Activated CD4-positive, alpha-beta T cell treated with anti-CD3 and anti-CD28 coated beads for 1 hour (primary cell): ENCODE results near the gene ARMC10.
"Not testable (repeated sequence)": the region's sequence is repeated elsewhere in the genome, so short reads cannot be mapped to it uniquely, and the experiment has no call there.

Experiments used
- DNase-seq: peaks from one replicate; pipeline ENCODE4 v3.0.0-alpha.2; 2020

ARMC10 gene

DNA sequence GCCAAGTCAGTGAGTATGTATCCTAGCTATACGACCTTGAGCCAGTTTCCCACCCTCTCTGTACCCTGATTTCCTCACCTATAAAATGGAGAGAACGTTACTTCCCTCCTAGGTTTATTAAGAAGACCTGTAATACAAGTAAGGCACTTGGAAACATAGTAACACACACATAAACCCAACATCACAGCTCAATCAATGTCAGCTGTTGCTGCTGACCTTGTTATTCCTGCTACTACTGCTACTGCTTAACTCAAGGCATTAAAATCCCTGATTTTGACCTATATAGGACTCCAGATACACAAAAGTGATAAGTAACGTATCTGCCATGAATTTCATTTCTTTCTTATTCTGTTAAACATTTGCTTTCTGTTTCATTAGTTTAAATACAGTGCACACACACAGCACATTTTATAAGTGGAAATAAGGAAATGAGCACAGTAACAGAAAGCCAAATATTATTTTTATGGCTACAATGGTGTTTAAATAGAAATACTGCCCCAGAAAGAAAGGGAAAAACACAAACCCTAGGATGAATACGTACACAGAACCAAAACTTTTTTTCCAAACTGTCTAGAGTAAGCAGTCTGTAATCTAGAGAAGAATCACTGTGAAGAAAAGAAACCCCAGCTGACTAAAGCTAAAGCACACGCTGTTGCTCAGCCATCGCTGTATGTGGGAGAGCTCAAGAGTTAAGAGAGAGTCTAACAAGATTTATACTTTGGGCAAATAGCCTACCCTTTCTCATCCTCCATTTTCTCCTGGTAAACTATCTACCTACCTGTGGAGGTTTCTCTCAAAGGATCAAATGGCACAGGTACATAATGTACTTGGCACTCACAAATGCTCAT, 55.0 kb downstream of the ARMC10 start:
- DNase-seq: no peak

DNA sequence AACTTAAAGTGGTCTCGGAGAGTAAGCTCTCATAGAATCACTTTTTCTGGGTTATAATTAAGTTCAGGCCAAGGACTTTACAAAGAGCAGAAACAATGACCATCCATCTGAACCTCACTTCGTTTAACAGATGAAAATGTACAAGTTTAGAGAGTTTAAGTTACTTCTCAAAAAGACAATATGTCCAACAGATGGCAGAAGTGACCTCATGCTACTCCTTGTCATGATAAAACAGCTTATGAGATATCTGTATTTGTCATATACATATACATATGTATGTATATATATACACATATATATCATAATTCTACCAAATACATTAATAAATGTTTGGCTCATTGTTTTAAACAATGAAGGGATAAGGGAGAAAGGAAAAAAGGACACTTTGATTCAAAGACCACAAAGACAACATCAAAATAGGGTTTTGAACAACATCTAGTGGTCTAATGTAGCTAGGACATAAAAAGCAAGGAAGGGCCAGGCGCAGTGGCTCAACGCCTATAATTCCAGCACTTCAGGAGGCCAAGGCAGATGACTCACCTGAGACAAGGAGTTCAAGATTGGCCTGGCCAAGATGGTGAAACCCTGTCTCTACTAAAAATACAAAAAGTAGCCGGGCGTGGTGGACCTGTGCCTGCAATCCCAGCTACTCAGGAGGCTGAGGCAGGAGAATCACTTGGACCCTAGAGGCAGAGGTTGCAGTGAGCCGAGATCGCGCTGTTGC, 56.1 kb downstream of the ARMC10 start:
- no peak for DNase-seq

DNA sequence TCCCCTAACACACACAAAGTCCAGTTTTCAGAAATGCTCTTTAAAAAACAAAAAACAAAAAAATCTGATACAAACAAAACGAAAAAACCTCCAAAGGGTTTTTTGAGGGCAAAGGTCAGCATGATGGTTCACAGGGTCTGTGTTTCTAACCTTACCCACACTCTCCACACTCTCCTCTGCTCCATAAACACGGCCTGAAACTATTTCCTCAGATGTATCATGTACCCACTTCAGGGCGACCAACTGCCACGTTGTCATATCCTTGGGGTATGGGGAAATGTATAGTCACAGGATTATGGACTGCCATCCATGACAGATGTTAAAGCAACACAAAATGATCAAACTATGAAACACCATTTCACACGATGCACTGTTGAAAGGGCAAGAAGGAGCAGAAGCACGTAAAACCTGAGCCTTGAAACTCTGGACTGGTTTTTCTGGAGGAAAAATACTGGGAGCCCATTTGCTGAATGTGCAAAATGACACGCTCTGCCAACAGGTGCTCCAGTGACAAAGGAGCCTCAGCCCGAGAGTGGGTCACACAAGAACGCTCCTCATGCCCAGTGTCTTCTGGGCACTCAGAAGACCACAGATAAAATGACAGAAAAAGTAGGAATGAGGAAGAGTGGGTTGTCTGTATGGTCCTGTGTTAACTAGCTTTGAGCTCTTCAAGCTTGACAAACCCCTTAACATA, 58.2 kb downstream of the ARMC10 start:
- DNase-seq: no peak

DNA sequence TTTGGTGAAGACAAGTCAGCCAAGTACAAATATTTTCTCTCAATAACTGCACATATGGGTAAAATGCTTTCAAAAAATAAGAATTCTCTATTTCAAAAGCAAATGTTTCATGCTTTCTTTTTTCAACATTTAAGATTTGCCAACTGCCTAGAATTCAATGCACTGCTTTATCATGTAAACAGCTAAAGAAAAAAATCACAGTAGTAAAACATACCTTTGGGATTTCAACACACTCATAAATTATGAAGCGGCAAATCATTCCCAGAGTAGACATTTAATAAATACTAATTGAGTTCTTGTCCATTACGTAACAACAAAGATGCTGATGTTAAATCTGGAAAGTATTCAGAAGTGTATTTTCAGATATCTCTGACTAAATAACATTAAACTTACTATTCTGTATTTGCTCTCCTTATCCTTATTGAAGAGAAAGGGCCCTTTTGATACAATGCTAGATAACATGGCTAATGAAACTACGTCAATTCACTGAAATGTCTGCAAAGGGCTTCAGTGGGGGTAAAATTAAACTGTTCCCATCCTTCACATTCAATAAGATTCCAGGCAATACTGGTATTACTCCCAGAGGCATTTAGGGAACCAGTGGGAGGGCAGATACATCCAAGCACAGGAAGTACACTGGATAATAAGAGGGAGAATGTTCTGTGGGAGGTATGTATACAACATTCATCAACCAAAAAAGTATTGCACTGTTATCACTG, 60.1 kb downstream of the ARMC10 start:
- no peak for DNase-seq

DNA sequence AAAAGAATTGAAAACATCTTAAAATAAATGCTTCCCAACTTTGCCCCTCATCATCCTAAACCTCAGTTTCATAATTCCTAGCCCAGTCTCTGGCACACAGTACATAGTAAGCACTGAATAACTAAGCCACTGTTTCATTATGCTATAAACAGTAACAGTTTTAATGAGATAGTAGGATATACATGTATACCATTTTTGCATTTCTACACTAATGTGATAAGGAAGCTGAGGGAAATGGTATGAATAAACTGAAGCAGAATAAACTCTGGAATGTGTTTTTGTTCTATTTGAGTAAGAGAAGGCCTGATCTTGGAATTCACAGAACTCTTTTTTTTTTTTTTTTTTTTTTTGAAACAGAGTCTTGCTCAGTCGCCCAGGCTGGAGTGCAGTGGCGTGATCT, 65.1 kb downstream of the ARMC10 start:
- no peak for DNase-seq

DNA sequence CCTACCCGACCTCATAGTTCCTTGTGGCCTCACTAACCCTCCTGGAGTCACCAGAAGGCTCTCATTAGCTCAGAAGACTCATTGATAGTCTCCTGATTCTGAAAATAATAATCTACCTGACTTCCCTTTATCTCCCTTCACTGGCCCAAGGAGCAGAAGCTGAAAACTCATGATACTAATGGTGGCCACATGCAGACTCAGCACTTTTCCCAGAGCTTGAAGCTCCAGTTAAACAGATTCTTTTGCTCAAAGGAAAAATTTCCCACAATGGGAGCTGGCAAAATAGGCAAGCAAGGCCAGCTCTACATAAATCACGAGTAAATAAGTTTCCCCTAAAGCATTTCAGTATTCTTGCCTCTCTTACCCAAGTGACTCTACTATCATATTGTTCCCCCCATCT, 65.7 kb downstream of the ARMC10 start:
- no peak for DNase-seq

DNA sequence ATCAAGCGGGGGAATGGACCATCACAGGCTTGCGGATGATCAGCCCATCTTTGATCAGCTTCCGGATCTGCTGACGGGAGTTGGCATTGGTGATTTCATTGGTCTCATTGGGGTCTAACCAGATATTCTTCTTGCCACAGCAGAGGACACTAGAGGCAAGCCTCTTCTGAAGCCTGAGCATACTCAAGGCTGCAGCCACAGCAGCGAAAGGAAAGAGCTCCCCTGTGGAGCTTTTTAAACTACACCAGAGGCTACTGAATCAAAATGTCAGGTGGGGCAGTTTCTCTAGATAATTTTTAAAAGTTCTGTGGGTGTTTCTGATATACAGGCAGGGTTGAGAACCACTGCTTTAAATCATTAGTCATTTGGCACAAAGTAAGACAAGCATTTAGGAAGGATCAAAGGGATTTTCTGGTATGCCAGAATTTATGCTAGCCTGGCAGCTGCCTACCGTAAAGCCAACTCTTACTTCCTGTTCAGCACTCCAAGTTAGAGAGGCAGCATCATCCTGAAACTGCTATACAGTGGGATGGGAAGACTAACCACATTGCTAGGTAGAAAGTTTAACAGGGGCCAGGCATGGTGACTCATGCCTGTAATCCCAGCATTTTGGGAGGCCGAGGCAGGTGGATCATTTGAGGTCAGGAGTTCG, 66.9 kb downstream of the ARMC10 start:
- DNase-seq: no peak

DNA sequence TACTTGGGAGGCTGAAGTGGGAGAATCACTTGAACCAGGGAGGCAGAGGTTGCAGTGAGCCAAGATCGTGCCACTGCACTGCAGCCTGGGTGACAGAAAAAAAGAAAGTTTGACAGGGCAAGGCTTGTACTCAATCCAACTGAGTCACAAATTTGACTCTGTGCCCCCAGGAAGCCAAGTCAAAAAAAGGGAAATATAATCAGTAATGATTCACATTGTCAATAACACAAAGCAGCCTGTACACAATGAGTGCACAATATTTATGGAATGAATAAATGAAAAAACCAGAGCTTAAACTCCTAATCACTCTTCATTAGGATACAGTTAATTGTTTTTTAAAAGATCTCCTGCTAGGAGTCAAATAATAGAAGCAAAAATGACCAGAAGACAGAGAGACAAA, 67.6 kb downstream of the ARMC10 start:
- no peak for DNase-seq

DNA sequence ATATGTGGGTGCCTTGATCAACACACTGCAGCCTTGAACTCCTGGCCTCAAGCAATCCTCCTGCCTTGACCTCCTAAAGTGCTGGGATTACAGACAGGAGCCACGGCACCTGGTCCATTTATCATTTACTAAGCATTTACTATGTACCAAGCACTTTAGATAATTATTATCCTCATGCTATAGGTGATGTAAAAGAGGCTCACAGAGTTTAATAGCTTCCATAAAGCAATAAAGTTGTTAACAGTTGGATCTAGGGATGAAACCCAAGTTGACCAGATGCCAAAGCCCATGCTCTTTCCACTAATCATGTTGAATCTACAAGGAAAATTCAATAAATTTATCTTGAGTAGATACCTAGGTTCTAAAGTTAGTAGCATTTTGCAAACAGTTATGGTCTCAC, 68.9 kb downstream of the ARMC10 start:
- DNase-seq: no peak

DNA sequence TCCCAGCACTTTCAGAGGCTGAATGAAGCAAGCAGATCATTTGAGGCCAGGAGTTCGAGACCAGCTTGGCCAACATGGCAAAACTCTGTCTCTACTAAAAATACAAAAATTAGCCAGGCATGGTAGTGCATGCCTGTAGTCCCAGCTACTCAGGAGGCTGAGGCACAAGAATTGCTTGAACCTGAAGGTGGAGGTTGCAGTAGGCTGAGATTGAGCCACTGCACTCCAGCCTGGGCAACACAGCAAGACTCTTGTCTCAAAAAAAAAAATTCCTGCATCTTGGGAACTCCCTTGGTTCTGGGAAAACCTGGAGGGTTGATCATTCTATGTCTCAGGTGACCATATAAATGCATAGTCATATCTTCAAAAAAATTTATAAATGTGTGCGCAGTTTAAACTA, 69.8 kb downstream of the ARMC10 start:
- DNase-seq: not testable (repeated sequence)

DNA sequence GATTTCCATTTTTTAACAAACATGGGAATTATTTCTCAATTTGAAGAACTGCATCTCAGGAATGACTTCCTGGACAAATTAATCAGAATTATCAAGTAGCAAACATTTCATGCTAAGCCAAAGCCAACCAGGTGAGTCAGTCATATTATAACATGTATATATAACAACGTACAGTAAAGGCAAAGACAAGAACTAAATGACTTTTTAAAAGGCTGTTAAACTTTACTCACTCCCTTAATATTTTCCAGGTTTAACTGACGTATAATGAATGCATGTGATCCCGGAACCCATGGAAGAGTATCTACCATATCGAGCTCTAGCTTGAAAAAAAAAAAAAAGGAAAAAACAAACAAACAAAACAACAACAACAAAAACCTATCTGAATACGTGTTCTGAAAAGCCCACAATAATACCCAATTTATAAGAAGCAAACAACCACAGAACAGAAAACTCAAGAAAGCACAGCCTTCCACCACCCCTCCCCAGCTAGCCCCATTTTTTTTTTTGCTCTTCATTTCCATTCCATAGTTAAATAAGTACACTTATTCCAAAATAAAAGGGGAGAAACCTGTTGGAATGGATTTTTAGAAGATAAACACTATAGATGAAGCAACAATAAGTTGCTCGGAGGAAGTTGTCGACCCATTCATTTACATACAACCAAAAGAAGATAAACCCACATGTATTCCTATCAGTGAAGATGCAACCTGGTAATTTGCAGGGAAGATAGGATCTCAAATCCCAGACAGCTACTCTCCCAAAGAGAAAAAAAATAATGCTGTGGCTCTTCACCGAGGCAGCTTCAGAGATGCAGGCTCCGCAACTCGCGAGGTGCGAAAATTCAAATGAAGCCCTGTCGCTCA, 73.4 kb downstream of the ARMC10 start:
- no peak for DNase-seq
